Keratinocyte (primary cell): ENCODE measurements around the gene CHMP2B. TPM values are rescaled to one million over a fixed set of nuclear protein-coding genes. Genes with fewer than 3 reads are reported as not detected.
A peak's percentile ranks its signal among the peaks of the same experiment; 100 is the strongest.

ENCODE experiments used
- DNase-seq: peaks from one replicate; pipeline ENCODE4 v3.0.0-alpha.2; 2011; ENCODE audit warnings: low read depth, missing footprints, low spot score
- FAIRE-seq: peaks from 2 replicates; lab custom pipeline; 2011; peaks lifted over from hg19 to GRCh38; lab: Jason Lieb, UNC
- H2AFZ ChIP-seq: 2 replicates; pipeline ENCODE4 v1.6.0; 2012; ENCODE audit warnings: low read length, control low read depth, inconsistent platforms; ENCODE audit not compliant: control insufficient read depth
- H3K27ac ChIP-seq: 2 replicates; pipeline ENCODE4 v1.5.1; 2011; ENCODE audit warnings: low read length; ENCODE audit not compliant: control insufficient read depth, insufficient read depth
- H3K27me3 ChIP-seq: 3 replicates; pipeline ENCODE4 v1.6.0; 2011; ENCODE audit warnings: low read length; ENCODE audit not compliant: control insufficient read depth, insufficient read depth; ENCODE audit errors: extremely low read depth
- H3K36me3 ChIP-seq, 2 experiments: 2 replicates in 1 of 2; 3 replicates in 1 of 2; pipeline ENCODE4 v1.5.1; 2011; ENCODE audit warnings: low read length in 2 of 2, mild to moderate bottlenecking in 1 of 2; ENCODE audit not compliant: control insufficient read depth in 2 of 2, insufficient read depth in 2 of 2; ENCODE audit errors: extremely low read depth in 1 of 2
- H3K4me1 ChIP-seq: 3 replicates; pipeline ENCODE4 v1.5.1; 2011; ENCODE audit warnings: low read length; ENCODE audit not compliant: control insufficient read depth, insufficient read depth; ENCODE audit errors: extremely low read depth
- H3K4me2 ChIP-seq: 3 replicates; pipeline ENCODE4 v1.6.0; 2011; ENCODE audit warnings: low read depth, low read length; ENCODE audit not compliant: control insufficient read depth, insufficient read depth; ENCODE audit errors: extremely low read depth
- H3K4me3 ChIP-seq, 3 experiments: fragments of 200-600 bp in 1 of 3; sonication (generic) in 1 of 3; 2 replicates in 2 of 3; 3 replicates in 1 of 3; pipeline ENCODE4 v1.5.1; 2011 to 2016; ENCODE audit warnings: low read length in 3 of 3, mild to moderate bottlenecking in 3 of 3, control low read depth in 2 of 3, inconsistent platforms in 1 of 3, low read depth in 1 of 3, mixed read lengths in 1 of 3, mixed run types in 1 of 3, moderate library complexity in 1 of 3; ENCODE audit not compliant: control insufficient read depth in 2 of 3, insufficient read depth in 2 of 3; ENCODE audit errors: extremely low read depth in 1 of 3
- H3K79me2 ChIP-seq: 2 replicates; pipeline ENCODE4 v1.6.0; 2012; ENCODE audit warnings: low read length; ENCODE audit not compliant: control insufficient read depth, insufficient read depth
- H3K9ac ChIP-seq: 3 replicates; pipeline ENCODE4 v1.6.0; 2011; ENCODE audit warnings: low read length; ENCODE audit not compliant: control insufficient read depth, insufficient read depth; ENCODE audit errors: extremely low read depth
- H3K9me1 ChIP-seq: 3 replicates; pipeline ENCODE4 v1.6.0; 2011; ENCODE audit warnings: low read length; ENCODE audit not compliant: control insufficient read depth, insufficient read depth; ENCODE audit errors: extremely low read depth
- H3K9me3 ChIP-seq: 2 replicates; pipeline ENCODE4 v1.5.1; 2012; ENCODE audit warnings: low read depth, low read length; ENCODE audit not compliant: control insufficient read depth
- H4K20me1 ChIP-seq: 3 replicates; pipeline ENCODE4 v1.6.0; 2011; ENCODE audit warnings: low read length; ENCODE audit not compliant: control insufficient read depth, insufficient read depth; ENCODE audit errors: extremely low read depth
- EZH2 ChIP-seq: IDR thresholded peaks from one replicate; pipeline ENCODE4 v1.6.1; 2012; ENCODE audit warnings: inconsistent platforms, mild to moderate bottlenecking, low read length, moderate library complexity
- dilution Hi-C: fragments of 300-500 bp; cut with MboI; formaldehyde crosslinking; loops from one replicate; pipeline ENCODE4 v1.7.0; 2020; ENCODE audit warnings: low sequenced_read_pairs; ENCODE audit not compliant: extremely low pct_ligation_motif_present
- polyA plus RNA-seq, 5 experiments: library from polyadenylated mRNA; depleted of rRNA in 3 of 5; stranded (reverse) in 3 of 5; stranded (forward) in 1 of 5; unstranded in 1 of 5; fragments of >200 nt; gene quantifications; 1 replicate in 1 of 5; 2 replicates in 3 of 5; 3 replicates in 1 of 5; pipeline versions ENCODE4 v1.2.1 to v1.2.3, GENCODE V29; 2011 to 2012; ENCODE audit warnings: missing spikeins in 2 of 5, low read depth in 1 of 5, low replicate concordance in 1 of 5
- TF ChIP-seq, protein P1 (sequence below), 3 experiments: IDR thresholded peaks in 1 of 3; conservative IDR thresholded peaks in 1 of 3; optimal IDR thresholded peaks in 1 of 3; 2 replicates in 2 of 3; 3 replicates in 1 of 3; pipeline versions ENCODE3 to v1.5.1; 2011; ENCODE audit warnings: low read length in 3 of 3, mild to moderate bottlenecking in 3 of 3, moderate library complexity in 2 of 3, control low read depth in 1 of 3, inconsistent platforms in 1 of 3; ENCODE audit not compliant: insufficient read depth in 2 of 3; ENCODE audit errors: extremely low read depth in 1 of 3

CHMP2B gene
- polyA plus RNA-seq, 1 donor (not counting 4 experiments of a cell fraction or from before 2014, with no cell fraction given): 38.2 TPM

DNA sequence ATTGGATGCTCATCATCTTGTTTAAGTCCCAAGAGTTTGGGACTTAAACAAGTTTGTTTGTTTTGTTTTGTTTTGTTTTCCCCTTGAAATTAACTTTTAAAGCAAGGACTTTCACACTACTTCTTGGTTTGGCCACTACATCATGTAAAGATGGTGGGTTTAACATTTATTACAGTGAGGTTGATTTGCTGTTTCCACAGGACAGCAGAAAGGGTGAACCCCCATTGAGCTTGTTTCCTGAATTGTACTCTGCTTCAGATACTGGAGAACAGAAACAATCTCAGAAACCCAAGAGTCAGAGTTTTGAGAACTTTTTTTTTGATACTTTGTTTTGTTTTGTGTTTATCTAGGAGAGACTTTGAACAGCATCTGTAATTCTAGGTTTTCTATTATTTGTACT is 42.6 kb downstream of the CHMP2B start:
- H3K36me3 ChIP-seq: no peaks in the 10 kb centered on the region
- no peaks in the 10 kb centered on the region for H3K4me1 ChIP-seq
- dilution Hi-C loops: no loop called here
- no peak overlapping the region for H3K9ac ChIP-seq
- no peak overlapping the region for H2AFZ ChIP-seq
- FAIRE-seq (no peak), DNase-seq (no peak)
- no peak overlapping the region for H3K27ac ChIP-seq
- H4K20me1 ChIP-seq: no peaks in the 10 kb centered on the region
- no peak overlapping the region for H3K4me2 ChIP-seq
- H3K4me3 ChIP-seq: no peak overlapping the region
- H3K9me3 ChIP-seq: no peaks in the 10 kb centered on the region
- H3K9me1 ChIP-seq: no peaks in the 10 kb centered on the region
- no peaks in the 10 kb centered on the region for H3K79me2 ChIP-seq
- H3K27me3 ChIP-seq: no peaks in the 10 kb centered on the region
- TF ChIP-seq EZH2: no peak
- TF ChIP-seq, protein P1, sequence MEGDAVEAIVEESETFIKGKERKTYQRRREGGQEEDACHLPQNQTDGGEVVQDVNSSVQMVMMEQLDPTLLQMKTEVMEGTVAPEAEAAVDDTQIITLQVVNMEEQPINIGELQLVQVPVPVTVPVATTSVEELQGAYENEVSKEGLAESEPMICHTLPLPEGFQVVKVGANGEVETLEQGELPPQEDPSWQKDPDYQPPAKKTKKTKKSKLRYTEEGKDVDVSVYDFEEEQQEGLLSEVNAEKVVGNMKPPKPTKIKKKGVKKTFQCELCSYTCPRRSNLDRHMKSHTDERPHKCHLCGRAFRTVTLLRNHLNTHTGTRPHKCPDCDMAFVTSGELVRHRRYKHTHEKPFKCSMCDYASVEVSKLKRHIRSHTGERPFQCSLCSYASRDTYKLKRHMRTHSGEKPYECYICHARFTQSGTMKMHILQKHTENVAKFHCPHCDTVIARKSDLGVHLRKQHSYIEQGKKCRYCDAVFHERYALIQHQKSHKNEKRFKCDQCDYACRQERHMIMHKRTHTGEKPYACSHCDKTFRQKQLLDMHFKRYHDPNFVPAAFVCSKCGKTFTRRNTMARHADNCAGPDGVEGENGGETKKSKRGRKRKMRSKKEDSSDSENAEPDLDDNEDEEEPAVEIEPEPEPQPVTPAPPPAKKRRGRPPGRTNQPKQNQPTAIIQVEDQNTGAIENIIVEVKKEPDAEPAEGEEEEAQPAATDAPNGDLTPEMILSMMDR (optimal IDR thresholded peaks at IDR 0.05 in 1 of 3, IDR thresholded peaks at IDR 0.05 in 1 of 3, conservative IDR thresholded peaks at IDR 0.05 in 1 of 3; ENCODE audit: extremely low read depth in 1 of 3, insufficient read depth in 2 of 3, low read length in 3 of 3): no peak

DNA sequence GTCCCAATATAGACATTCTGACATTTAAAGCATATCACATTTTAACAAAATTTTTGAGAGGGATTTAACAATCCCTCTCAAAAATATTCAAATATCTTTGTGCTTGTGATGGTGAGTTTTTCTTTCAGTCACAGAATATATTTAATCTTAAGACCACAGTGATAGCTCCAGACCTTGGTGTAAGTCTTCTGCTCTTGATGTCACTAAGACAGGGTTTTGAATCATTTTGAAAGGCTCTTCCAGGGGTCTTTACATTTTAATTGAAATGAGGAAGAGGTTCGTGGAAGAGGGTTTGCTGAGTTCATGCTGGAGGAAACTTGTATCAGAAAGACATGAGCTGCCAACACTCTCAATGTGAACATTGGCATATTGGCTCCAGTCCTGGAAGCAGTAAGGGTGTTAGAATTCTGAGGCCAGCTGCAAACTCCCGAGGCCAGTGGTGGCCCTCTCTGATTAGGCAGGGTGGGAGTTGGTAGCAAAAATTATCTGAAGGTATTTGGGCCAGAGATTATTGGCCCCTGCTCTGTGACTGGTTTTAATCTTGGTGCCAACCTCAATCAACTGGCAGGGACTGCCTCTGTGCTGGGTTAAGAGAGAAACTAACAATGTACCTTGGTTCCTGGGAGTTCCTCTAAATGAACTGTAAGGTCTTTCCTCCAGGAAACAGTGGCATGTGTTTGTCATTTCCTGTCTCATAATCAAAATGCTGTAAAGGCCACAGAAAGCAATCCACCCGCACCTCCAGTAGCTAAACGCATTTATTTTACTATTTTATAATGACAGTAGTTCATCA is 44.0 kb downstream of the CHMP2B start:
- Histone ChIP-seq H3K4me2 (no peak overlapping the region), H3K79me2 (no peaks in the 10 kb centered on the region), H3K27me3 (no peaks in the 10 kb centered on the region), H2AFZ (peak overlapping the region; percentile 22), H3K36me3 (no peaks in the 10 kb centered on the region), H3K9me1 (no peaks in the 10 kb centered on the region), H4K20me1 (no peaks in the 10 kb centered on the region), H3K9me3 (no peaks in the 10 kb centered on the region), H3K27ac (no peak overlapping the region), H3K9ac (no peak overlapping the region), H3K4me3 (no peak overlapping the region), H3K4me1 (no peaks in the 10 kb centered on the region)
- no peak for DNase-seq
- TF ChIP-seq, protein P1 (optimal IDR thresholded peaks at IDR 0.05 in 1 of 3, IDR thresholded peaks at IDR 0.05 in 1 of 3, conservative IDR thresholded peaks at IDR 0.05 in 1 of 3; ENCODE audit: extremely low read depth in 1 of 3, insufficient read depth in 2 of 3, low read length in 3 of 3): no peak
- TF ChIP-seq EZH2: no peak
- no peak for FAIRE-seq
- dilution Hi-C loops: no loop called here
